ENCODE results near the gene RPS6KC1. TPM values are rescaled to one million over a fixed set of nuclear protein-coding genes. Genes with fewer than 3 reads are reported as not detected.
"Not testable (repeated sequence)": the region's sequence is repeated elsewhere in the genome, so short reads cannot be mapped to it uniquely, and the experiment has no call there.

Gene RPS6KC1
- total RNA-seq, 1 donor from 2014 or later: 5.6 TPM

DNA sequence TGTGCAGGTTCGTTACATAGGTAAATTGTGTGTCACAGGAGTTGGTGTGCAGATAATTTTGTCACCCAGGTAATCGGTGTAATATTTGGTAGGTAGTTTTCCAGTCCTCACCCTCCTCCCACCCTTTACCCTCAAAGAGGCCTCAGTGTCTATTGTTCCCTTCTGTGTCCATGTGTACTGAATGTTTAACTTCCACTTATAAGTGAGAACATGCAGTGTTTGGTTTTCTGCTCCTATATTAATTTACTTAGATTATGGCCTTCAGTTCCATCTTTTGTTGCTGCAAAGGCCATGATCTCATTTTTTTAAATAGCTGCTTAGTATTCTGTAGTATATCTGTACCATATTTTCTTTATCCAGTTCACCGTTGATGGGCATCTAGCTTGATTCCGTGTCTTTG, 87.3 kb downstream of the RPS6KC1 start:
- DNase-seq (ENCODE audit: low spot score) (no peak), ATAC-seq (no peak)

DNA sequence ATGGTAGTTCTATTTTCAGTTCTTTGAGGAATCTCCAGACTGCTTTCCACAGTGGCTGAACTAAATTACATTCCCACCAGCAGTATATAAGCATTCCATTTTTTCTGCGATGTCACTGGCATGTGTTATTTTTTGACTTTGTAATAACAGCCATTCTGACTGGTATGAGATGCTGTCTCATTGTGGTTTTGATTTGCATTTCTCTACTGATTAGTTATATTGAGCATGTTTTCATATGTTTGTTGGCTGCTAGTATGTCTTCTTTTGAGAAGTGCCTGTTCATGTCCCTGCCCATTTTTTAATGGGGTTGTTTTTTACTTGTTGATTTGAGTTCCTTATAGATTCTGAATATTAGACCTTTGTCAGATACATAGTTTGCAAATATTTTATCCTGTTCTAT, 87.9 kb downstream of the RPS6KC1 start:
- ATAC-seq (no peak), DNase-seq (ENCODE audit: low spot score) (no peak)

DNA sequence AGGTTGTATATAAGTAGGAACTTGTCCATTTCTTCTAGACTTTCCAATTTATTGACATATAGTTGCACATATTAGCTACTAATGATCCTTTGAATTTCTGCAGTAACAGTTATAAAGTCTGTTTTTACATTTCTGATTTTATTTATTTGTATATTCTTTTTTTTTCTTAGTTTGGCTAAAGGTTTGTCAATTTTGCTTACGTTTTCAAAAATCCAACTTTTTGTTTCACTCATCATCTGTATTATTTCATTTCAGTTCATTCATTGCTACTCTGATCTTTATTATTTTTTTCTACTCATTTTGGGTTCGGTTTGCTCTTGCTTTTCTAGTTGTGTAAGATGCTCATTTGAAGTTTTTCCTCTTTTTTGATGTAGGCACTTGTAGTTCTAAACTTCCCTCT, 97.9 kb downstream of the RPS6KC1 start:
- ATAC-seq (no peak), DNase-seq (ENCODE audit: low spot score) (no peak)

DNA sequence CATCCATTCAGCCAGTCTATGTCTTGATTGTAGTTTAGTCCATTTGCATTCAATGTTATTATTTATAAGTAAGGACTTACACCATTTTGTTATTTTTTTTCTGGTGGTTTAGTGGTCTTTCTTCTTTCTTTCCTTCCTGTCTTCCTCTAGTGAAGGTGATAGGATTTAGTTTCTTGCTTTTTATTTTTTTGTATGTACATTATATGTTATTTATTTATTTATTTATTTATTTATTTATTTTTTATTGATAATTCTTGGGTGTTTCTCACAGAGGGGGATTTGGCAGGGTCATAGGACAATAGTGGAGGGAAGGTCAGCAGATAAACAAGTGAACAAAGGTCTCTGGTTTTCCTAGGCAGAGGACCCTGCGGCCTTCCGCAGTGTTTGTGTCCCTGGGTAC, 99.0 kb downstream of the RPS6KC1 start:
- not testable (repeated sequence) for ATAC-seq; DNase-seq (ENCODE audit: low spot score)

DNA sequence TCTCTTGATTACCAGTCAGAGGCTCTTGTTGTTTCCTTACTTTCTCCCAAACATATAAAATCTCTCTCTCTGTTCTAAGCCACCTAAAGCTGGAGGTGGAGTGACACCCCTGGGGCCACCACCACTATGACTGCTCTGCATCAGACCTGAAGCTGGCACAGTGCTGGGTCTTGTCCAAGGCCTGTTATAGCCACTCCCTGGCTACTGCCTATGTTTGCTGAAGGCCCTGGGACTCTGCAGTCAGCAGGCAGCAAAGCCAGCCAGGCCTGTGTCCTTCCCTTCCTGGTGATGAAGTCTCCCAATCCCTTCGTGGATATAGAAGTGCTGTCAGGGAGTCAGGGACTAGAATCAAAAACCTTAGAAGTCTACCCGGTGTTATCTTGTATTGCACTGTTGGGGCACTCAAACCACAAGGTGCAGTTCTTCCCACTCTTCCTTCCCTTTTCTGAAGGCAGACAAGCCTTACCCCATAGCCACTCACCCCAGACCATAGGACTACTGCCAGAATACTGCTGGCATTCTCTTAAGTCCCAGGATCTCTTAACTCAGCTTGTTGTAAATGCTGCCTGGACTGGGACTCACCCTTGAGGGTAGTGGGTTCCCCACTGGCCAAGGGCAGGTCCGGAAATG, 103.1 kb downstream of the RPS6KC1 start:
- ATAC-seq: peak; percentile 60
- DNase-seq (ENCODE audit: low spot score): no peak

DNA sequence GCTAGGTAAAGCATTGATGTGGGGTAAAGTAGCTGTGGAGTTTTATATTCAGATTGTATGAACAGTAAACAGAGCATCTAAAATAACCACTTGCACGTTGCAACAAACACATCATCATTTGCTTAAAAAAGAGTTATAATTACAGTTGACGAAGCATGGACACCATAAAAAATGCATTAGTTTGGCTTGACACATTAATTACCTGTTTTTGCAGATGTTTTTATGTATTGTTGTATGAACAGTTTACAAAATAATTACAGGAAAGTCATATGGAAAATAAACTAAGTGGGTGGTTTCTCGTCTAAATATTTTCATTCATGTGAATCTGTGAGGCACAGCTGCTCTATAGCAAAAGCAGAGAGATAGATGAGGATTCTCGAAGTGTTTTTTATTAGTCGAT, 108.3 kb downstream of the RPS6KC1 start:
- DNase-seq (ENCODE audit: low spot score) (no peak), ATAC-seq (no peak)

DNA sequence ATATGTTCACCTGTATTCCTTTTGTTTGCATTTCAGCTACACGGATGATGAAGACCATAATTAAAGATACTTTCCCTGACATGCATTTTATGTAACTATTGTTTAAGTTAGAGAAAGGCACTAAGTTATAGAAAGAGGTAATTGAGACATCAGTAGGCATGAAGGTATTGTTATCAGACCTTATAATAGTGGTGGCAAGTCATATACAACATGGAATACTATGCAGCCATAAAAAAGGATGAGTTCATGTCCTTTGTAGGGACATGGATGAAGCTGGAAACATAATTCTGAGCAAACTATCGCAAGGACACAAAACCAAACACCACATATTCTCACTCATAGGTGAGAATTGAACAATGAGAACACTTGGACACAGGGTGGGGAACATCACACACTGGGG, 109.4 kb downstream of the RPS6KC1 start:
- DNase-seq (ENCODE audit: low spot score); ATAC-seq: not testable (repeated sequence)

DNA sequence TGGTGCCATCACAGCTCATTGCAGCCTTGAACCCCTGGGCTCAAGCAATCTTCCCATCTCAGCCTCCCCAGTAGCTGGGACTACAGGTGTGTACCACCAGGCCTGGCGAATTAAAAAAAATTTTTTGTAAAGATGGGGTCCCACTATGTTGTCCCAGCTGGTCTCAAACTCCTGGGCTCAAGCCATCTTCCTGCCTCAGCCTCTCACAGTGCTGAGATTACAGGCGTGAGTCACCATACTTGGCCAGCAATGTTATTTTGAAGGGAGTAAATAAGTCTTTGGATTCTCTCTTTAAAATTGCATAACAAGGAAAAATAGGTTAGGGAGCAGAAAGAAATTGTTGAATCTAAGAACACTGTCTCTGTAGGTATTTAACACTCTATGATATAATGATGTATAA, 111.3 kb downstream of the RPS6KC1 start:
- no peak for ATAC-seq
- no peak for DNase-seq (ENCODE audit: low spot score)

DNA sequence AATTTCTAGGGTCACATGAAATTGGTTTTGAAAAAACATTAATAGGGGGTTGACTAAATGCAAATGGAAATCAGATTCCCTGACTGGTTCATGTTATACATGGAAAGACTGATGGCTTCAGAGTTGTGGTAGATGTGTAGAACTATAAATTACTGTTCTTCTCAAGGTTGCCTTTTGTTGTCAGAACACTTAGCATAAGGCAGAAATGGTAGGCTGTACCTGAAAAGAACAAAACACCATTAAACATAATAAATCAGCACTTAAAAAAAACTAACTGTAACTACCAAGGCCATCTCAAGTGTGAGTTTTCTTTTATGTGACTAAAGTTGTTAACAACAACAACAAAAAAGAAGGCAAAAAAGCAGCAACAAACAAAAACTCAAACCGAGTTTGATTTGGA, 111.8 kb downstream of the RPS6KC1 start:
- ATAC-seq (no peak), DNase-seq (ENCODE audit: low spot score) (no peak)

DNA sequence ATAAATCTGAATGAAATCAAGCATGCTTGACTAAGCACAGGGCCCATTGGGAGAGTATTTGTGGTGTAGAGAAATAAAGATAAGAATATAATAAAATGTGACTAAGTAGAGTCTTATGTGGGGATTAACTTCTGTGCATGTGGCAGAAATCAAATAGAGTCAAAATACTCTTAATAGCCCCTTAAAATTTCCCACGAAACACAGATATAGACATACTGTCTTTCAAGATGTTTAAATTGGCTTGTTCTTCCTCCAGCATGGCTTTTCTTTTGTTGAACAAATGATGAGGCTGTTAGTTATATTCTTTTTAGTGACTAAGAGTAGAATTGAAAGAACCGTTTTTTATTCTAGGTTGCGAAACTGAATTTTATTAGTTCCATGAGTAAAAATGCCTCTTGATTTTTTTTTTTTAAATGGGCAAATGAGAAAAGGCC, 112.3 kb downstream of the RPS6KC1 start:
- DNase-seq (ENCODE audit: low spot score) (no peak), ATAC-seq (no peak)

DNA sequence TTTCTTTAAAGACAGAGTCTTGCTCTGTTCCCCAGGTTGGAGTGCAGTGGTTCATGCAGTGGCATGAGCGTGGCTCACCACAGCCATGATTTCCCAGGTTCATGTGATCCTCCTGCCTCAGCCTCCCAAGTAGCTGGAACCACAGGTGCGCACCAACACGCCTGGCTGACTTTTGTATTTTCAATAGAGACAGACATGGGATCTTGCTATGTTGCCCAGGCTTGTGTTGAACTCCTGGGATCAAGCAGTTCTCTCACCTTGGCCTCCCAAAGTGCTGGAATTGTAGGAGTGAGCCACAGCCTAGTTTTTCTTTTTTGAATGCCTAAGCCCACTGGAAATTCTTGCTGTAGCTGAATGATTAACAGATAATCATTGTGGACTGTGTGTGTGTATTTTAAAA, 113.5 kb downstream of the RPS6KC1 start:
- ATAC-seq (no peak), DNase-seq (ENCODE audit: low spot score) (no peak)

DNA sequence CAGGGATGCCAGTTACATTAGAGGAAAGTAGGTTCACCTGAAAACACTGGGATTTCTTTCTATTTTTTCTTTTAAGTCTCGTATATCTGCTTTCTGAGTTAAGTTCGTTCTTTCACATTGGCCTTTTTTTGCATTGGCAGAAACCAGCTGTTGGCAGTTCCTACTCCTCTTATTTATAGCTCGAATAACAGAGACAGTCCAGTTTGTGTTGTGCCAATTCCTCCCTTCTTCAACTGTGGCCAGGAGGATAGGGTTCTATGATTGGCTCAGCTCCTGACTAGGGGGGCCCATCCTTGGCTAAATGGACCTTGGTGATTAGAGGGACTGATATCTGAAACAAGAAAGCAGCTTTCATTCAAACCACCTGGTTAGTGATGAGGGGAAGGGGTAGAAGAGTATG, 115.8 kb downstream of the RPS6KC1 start:
- no peak for DNase-seq (ENCODE audit: low spot score)
- no peak for ATAC-seq

DNA sequence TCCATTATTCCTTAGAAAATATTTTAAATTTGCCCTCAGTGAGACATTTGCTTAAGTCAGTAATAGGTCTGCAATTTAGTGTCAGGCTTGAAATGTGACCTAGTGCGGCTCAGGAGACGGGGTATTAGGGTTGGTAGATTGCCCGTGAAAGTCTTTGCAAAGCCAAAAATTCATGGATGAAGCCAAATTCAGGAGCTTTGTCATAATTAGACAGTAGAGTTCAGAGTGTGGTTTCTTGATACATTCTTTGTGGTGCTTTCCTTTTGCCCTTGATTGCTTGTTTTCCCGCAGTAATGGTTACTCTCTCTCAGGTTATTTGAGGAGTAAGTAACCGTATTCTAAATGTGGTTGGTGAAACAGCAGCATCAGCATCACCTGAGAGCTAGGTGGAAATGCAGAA, 120.7 kb downstream of the RPS6KC1 start:
- no peak for DNase-seq (ENCODE audit: low spot score)
- ATAC-seq: no peak

DNA sequence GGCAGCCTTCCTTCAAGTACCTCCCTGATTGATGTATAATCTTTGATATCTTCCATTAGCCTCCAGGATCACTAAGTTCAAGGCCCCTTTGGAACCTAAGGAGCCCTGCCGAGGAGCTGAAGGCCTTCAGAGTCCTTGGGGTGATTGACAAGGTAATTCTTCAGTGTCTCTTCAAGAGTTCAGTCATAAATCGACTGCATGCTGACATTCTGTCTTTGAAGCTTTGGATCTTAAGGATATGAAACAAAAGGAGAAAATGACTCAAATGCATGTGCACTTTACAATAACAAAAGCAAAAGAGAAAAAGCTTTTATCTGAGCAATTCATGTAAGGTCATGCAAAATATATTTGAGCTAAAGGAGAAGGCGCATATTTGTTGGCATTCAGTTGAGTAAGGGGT, 125.3 kb downstream of the RPS6KC1 start:
- DNase-seq (ENCODE audit: low spot score): no peak
- no peak for ATAC-seq

DNA sequence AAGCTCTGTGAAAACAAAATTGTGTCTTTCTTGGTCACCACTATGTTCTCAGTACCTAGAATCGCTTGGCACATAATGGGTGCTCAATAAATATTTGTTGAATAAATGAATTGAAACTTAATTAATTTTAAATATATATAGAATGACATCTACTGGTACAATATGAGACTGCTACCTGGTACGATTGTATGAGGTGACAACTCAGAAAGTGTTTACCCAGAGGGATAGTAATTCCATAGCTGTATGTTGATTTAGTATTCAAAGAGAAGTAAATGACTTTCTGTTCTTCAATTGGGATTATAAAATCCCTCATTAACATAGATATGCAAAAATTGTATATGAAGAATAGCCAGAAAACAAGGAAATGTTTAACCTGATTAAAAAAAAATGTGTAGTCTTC, 128.7 kb downstream of the RPS6KC1 start:
- DNase-seq (ENCODE audit: low spot score) (no peak), ATAC-seq (no peak)

DNA sequence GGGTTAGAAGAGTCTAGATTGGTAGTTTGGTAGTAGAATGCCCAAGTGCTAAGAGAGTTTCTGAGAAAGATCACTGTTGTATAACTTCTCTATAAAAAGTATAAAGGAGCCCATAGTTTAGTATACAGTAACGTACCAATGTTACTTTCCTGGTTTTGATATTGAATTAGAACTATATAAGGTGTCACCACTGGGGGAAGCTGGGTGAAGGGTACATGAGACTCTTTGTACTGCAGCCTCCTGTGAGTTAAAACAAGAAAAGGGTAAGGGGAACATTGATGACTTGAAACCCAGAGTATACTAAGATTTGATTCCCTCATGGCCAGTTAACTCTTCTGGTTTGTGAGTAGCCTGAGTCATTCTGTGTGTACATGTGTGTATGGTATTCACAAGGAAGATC, 129.8 kb downstream of the RPS6KC1 start:
- DNase-seq (ENCODE audit: low spot score) (no peak), ATAC-seq (no peak)

DNA sequence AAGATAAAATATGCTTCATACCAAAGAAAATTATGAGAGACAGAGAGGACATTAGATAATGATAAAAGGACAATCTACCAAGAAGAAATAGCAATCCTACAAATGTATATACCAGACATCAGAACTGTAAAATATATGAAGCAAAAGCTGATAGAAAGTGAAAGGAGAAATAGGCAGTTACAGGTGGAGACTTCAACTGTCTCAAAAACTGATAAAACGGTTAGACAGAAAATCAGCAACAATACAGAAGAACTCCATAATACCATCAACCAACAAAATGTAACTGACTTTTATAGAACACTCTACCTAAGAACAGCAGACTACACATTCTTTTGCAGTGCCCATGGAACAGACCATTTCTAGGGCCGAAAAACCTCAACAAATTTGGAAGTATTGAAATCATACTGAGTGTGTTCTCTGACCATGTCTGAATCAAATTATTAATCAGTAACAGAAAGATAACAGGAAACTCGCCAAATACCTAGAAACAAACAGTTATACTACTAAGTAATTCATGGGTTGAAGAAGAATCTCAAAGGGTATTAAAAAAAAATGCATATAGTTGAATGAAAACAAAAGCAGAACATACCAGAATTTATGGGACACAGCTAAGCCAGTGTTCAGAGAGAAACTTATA, 132.1 kb downstream of the RPS6KC1 start:
- DNase-seq (ENCODE audit: low spot score) (no peak), ATAC-seq (peak; percentile 73)

DNA sequence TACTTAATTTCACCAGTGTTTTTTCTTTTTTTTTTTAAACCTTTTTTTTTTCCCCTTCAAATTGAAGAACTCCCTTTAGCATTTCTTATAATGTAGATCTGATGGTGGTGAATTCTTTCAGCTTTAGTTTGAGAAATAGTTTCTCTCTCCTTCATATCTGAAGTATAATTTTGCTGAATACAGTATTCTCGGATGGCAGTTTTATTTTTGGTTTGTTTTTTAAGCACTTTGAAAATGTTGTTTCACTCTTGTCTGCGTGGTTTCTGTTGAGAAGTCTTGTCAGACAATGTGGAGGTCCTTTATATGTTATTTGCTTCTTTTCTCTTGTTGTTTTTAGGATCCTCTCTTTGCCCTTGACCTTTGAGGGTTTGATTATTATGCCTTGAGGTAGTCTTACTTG, 135.1 kb downstream of the RPS6KC1 start:
- ATAC-seq: no peak
- no peak for DNase-seq (ENCODE audit: low spot score)

DNA sequence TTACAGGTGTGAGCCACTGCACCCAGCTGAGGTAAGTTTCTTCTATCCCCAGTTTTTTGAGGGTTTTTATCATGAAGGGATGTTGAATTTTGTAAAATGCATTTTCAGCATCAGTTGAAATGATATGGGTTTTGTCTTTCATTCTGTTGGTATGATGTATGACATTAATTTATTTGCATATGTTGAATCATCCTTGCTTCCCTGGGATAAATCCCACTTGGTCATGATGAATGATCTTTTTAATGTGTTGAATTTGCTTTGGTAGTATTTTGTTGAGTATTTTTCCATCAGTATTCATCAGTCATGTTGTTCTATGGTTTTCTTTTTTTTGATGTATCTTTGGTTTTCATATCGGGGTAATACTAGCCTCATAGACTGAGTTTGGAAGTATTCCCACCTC, 141.0 kb downstream of the RPS6KC1 start:
- DNase-seq (ENCODE audit: low spot score) (no peak), ATAC-seq (no peak)

DNA sequence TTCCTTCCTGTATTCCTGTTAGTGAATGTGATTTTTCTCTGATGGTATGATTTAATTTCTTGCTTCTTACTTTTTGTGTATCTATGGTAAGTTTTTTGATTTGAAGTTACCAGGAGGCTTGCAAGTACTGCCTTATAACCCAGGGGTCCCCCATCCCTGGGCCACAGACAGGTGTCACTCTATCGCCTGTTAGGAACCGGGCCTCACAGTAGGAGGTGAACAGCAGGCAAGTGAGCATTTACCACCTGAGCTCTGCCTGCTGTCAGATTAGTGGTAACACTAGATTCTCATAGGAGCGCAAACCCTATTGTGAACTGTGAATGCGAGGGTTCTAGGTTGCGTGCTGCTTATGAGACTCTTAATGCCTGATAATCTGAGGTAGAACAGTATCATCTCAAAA, 143.3 kb downstream of the RPS6KC1 start:
- no peak for ATAC-seq
- no peak for DNase-seq (ENCODE audit: low spot score)

DNA sequence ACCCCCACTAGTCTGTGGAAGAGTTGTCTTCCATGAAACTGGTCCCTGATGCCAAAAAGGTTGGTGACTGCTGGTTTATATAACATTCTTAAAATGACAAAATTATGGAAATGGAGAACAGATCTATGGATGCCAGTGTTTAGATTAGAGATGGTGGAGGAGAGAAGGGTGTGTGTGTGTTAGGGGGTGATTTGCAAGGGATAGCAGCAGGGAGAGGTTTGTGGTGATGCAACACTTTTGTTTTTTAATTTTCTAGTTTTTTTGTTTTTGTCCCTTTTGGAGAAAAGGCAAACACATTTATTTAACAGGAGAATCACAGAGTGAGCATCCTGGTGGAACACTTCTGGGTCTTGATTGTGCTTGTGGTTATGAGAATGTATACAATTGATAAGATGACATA, 143.8 kb downstream of the RPS6KC1 start:
- no peak for ATAC-seq
- DNase-seq (ENCODE audit: low spot score): no peak

DNA sequence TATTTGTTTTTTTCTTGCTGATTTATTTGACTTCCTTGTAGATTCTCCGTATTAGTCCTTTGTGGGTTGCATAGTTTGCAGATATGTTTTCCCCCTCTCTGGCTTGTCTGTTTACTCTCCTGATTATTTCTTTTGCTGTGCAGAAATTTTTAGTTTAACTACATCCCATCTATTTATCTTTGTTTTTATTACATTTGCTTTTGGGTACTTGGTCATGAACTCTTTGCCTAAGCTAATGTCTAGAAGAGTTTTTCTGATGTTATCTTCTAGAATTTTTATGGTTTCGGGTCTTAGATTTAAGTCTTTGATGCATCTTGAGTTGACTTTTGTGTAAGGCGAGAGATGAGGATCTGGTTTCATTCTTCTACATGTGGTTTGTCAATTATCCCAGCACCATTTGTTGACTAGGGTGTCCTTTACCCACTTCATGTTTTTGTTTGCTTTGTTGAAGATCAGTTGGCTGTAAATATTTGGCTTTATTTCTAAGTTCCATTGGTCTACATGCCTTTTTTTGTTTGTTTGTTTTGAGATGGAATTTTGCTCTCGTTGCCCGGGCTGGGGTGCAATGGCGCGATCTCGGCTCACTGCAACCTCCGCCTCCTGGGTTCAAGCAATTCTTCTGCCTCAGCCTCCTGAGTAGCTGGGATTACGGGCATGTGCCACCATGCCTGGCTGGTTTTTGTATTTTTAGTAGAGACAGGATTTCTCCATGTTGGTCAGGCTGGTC, 145.4 kb downstream of the RPS6KC1 start:
- DNase-seq (ENCODE audit: low spot score); ATAC-seq: not testable (repeated sequence)
